ENCODE results near the gene PCBP2.

- TF ChIP-seq POLR2AphosphoS5 (IDR thresholded peaks at IDR 0.05) (no peak), POLR2A (IDR thresholded peaks at IDR 0.05) (no peak)
- TF ChIP-seq, protein P1, sequence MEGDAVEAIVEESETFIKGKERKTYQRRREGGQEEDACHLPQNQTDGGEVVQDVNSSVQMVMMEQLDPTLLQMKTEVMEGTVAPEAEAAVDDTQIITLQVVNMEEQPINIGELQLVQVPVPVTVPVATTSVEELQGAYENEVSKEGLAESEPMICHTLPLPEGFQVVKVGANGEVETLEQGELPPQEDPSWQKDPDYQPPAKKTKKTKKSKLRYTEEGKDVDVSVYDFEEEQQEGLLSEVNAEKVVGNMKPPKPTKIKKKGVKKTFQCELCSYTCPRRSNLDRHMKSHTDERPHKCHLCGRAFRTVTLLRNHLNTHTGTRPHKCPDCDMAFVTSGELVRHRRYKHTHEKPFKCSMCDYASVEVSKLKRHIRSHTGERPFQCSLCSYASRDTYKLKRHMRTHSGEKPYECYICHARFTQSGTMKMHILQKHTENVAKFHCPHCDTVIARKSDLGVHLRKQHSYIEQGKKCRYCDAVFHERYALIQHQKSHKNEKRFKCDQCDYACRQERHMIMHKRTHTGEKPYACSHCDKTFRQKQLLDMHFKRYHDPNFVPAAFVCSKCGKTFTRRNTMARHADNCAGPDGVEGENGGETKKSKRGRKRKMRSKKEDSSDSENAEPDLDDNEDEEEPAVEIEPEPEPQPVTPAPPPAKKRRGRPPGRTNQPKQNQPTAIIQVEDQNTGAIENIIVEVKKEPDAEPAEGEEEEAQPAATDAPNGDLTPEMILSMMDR (IDR thresholded peaks at IDR 0.05): no peak
Observed at GRCh38 chr12:53507603-53507885, 55.6 kb downstream of the PCBP2 start.

Data from gastroesophageal sphincter (tissue), 3 donors.